GM12892 (cell line): ENCODE data around the gene LINC01488.

ENCODE experiments used
- POLR2A ChIP-seq: IDR thresholded peaks from 2 replicates; pipeline ENCODE4 v1.6.1; 2011; ENCODE audit warnings: low read depth, low read length, control low read depth
- POLR2AphosphoS5 ChIP-seq: IDR thresholded peaks from 2 replicates; pipeline ENCODE4 v1.6.1; 2011; ENCODE audit warnings: low read depth, low read length, control low read depth
- TAF1 ChIP-seq: IDR thresholded peaks from 2 replicates; pipeline ENCODE4 v1.6.1; 2011; ENCODE audit warnings: low read depth, mild to moderate bottlenecking, control low read depth, low read length, borderline replicate concordance

GRCh38 chr11:69504576-69505335, 23.3 kb downstream of the LINC01488 start:
- TF ChIP-seq POLR2A = no peak
- TF ChIP-seq POLR2AphosphoS5 = no peak
- no peak for TF ChIP-seq TAF1
